Smooth muscle cell (in vitro differentiated cells): ENCODE data around the gene SPINK13. TPM values are rescaled to one million over a fixed set of nuclear protein-coding genes. Genes with fewer than 3 reads are reported as not detected.

Source experiments
- DNase-seq: peaks from one replicate; lab custom pipeline; 2025; ENCODE audit not compliant: unreplicated experiment; lab: John Stamatoyannopoulos, UW
- H2AFZ ChIP-seq: fragments of 200-600 bp; sonication (generic); 2 replicates; pipeline ENCODE4 v1.6.0; 2016; ENCODE audit warnings: antibody characterized with exemption, low read depth, mild to moderate bottlenecking
- H3F3A ChIP-seq: fragments of 200-600 bp; sonication (generic); 2 replicates; pipeline ENCODE4 v1.6.0; 2017; ENCODE audit warnings: antibody characterized with exemption, low read depth
- H3K27ac ChIP-seq: fragments of 200-600 bp; sonication (generic); 2 replicates; pipeline ENCODE4 v1.5.1; 2016; ENCODE audit warnings: low read depth, mild to moderate bottlenecking
- H3K27me3 ChIP-seq: fragments of 200-600 bp; sonication (generic); 2 replicates; pipeline ENCODE4 v1.6.1; 2016; ENCODE audit warnings: low read depth, mild to moderate bottlenecking
- H3K36me3 ChIP-seq: fragments of 200-600 bp; sonication (generic); 2 replicates; pipeline ENCODE4 v1.5.1; 2016; ENCODE audit warnings: low read depth
- H3K4me1 ChIP-seq: fragments of 200-600 bp; sonication (generic); 2 replicates; pipeline ENCODE4 v1.5.1; 2016; ENCODE audit warnings: low read depth
- H3K4me2 ChIP-seq: fragments of 200-600 bp; sonication (generic); 2 replicates; pipeline ENCODE4 v1.6.0; 2016; ENCODE audit warnings: mild to moderate bottlenecking
- H3K4me3 ChIP-seq: fragments of 200-600 bp; sonication (generic); 2 replicates; pipeline ENCODE4 v1.5.1; 2016; ENCODE audit warnings: mild to moderate bottlenecking
- H3K79me2 ChIP-seq: fragments of 200-600 bp; sonication (generic); 2 replicates; pipeline ENCODE4 v1.6.0; 2016; ENCODE audit warnings: low read depth, mild to moderate bottlenecking
- H3K9ac ChIP-seq: fragments of 200-600 bp; sonication (generic); 2 replicates; pipeline ENCODE4 v1.6.0; 2016; ENCODE audit warnings: low read depth
- H3K9me3 ChIP-seq: fragments of 200-600 bp; sonication (generic); replicated peaks from 2 replicates; pipeline ENCODE4 v1.5.1; 2016; ENCODE audit warnings: low read depth
- H4K20me1 ChIP-seq: fragments of 200-600 bp; sonication (generic); 2 replicates; pipeline ENCODE4 v1.6.0; 2016; ENCODE audit warnings: low read depth
- WGBS: methylation state at CpG from one replicate; pipeline ENCODE4 v1.1.7; 2016; ENCODE audit warnings: low lambda C conversion rate; 5-methylcytosine and 5-hydroxymethylcytosine counted together
- polyA plus RNA-seq: library from polyadenylated mRNA; unstranded; fragments of >200 nt; fragmentation: Nextera tagmentation; extraction: Ambion mirVana; gene quantifications from 2 replicates; pipeline ENCODE4 v1.2.1, GENCODE V29; 2016
- total RNA-seq: library from RNA; depleted of rRNA; stranded (reverse); fragments of >200 nt; gene quantifications from 2 replicates; pipeline ENCODE4 v1.2.3, GENCODE V29; 2014
- TF ChIP-seq, protein P1 (sequence below): fragments of 200-600 bp; sonication (generic); IDR thresholded peaks from 2 replicates; pipeline ENCODE4 v1.5.1; 2017; ENCODE audit warnings: borderline replicate concordance, mild to moderate bottlenecking, antibody characterized with exemption; ENCODE audit not compliant: insufficient read depth, poor library complexity, severe bottlenecking

The SPINK13 gene, protein sequence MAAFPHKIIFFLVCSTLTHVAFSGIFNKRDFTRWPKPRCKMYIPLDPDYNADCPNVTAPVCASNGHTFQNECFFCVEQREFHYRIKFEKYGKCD
- total RNA-seq, result not detected in 2 replicates
- polyA plus RNA-seq, result not detected in 2 replicates

DNA sequence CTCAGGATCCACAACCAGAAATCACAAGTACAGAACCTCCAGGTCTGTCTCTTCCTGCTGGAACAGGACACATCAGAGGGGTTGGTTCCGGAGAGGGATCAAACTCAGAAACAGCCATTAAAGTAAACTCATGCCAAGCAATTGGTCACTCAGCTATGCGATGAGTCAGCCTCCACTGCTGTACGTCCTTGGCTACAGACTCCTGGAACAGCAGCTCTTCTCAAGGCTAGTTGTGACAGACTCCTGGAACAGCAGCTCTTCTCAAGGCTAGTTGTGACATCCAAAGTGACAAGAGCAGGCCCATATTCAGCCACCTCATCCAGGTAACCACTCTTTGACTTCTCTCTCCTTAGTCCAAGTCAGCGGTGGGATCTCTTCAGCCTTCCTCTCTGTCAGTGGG lies at the start of gene SPINK13:
TSS of gene SPINK13 (plus strand) at position 229 of the 400 bp plus-strand sequence. CDS start 1,279 bp downstream, outside the sequence.
- Histone ChIP-seq H3K9ac (no peak within 1 kb of the TSS), H3F3A (no peaks in the 10 kb centered on the region), H2AFZ (peak within 1 kb of the TSS; percentile 77), H3K4me1 (no peaks in the 10 kb centered on the region), H3K9me3 (no peaks in the 10 kb centered on the region), H3K36me3 (no peaks in the 10 kb centered on the region), H3K79me2 (no peaks in the 10 kb centered on the region), H4K20me1 (no peaks in the 10 kb centered on the region), H3K4me3 (no peak within 1 kb of the TSS), H3K27me3 (no peaks in the 10 kb centered on the region), H3K27ac (peak within 1 kb of the TSS; percentile 33), H3K4me2 (peak within 1 kb of the TSS; percentile 37)
- no peak for DNase-seq
- TF ChIP-seq, protein P1, sequence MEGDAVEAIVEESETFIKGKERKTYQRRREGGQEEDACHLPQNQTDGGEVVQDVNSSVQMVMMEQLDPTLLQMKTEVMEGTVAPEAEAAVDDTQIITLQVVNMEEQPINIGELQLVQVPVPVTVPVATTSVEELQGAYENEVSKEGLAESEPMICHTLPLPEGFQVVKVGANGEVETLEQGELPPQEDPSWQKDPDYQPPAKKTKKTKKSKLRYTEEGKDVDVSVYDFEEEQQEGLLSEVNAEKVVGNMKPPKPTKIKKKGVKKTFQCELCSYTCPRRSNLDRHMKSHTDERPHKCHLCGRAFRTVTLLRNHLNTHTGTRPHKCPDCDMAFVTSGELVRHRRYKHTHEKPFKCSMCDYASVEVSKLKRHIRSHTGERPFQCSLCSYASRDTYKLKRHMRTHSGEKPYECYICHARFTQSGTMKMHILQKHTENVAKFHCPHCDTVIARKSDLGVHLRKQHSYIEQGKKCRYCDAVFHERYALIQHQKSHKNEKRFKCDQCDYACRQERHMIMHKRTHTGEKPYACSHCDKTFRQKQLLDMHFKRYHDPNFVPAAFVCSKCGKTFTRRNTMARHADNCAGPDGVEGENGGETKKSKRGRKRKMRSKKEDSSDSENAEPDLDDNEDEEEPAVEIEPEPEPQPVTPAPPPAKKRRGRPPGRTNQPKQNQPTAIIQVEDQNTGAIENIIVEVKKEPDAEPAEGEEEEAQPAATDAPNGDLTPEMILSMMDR, result no peak
- WGBS, result 41% methylated on average over 4 of the region's 4 CpGs

DNA sequence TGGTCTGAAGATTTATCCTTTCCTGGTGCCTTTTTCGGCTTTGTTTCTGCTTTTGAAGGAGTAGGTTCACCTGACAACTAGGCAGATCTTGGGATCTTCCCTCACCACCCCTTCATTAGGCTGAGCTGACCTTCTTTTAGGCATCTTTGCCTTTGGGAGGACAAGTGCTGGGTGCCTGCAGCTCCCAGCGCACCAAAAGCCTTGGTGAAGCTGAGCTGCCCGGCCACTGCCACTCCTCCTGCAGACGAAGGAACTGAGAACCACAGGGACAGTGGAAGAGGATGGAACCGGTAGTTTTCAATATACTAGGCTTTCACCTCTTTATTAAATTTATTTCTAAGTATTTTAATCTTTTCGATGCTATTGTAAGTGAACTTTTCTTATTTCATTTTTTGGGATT lies 47.1 kb upstream of the SPINK13 start:
- no peaks in the 10 kb centered on the region for H3K79me2 ChIP-seq
- WGBS, result 84% methylated on average over 6 of the region's 6 CpGs
- DNase-seq, result no peak
- peaks cover 5% of the 10 kb centered on the region for H3K27me3 ChIP-seq
- H3K4me3 ChIP-seq, result no peak overlapping the region
- no peaks in the 10 kb centered on the region for H3K9me3 ChIP-seq
- H3K36me3 ChIP-seq, result no peaks in the 10 kb centered on the region
- H3K4me2 ChIP-seq, result no peak overlapping the region
- TF ChIP-seq, protein P1, result no peak
- no peak overlapping the region for H3K9ac ChIP-seq
- no peaks in the 10 kb centered on the region for H3K4me1 ChIP-seq
- H3K27ac ChIP-seq, result no peak overlapping the region
- H3F3A ChIP-seq, result no peaks in the 10 kb centered on the region
- H4K20me1 ChIP-seq, result no peaks in the 10 kb centered on the region
- no peak overlapping the region for H2AFZ ChIP-seq

DNA sequence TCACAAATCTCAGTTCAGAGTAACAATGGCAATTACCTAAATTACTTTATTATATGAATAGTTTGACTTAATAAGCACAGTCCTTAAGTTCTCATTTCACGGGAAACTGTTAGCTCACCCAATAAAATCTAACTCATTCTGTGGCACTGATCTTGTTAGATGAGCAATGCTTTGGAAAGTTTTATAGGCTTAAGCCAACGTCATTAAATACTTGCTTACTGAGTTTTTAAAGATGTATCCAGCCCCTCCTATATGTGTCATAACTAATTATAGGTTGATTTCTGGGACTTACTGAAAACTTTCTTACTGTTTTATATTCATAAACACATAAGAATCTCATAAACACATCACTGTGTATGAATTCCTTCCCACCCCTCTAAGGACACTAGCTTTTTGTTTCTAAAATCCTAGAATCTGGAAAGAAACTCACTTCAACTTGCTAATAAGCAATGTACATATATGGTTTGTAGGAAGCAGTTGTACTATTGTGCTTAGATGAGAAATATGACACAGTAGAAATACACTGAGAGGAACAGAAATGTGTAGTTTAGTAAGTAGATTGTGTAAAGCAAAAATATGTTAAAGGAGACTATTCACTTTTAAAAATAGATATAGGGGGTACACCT lies 44.4 kb upstream of the SPINK13 start:
- no peaks in the 10 kb centered on the region for H3K36me3 ChIP-seq
- TF ChIP-seq, protein P1, result no peak
- no peaks in the 10 kb centered on the region for H3K79me2 ChIP-seq
- H3K27ac ChIP-seq, result peak overlapping the region; percentile 74
- H4K20me1 ChIP-seq, result no peaks in the 10 kb centered on the region
- H3F3A ChIP-seq, result no peaks in the 10 kb centered on the region
- no peak for DNase-seq
- H3K9ac ChIP-seq, result peak overlapping the region; percentile 19
- H2AFZ ChIP-seq, result no peak overlapping the region
- WGBS, result 18% methylated on average over 2 of the region's 2 CpGs
- no peaks in the 10 kb centered on the region for H3K9me3 ChIP-seq
- H3K4me2 ChIP-seq, result no peak overlapping the region
- peaks cover 5% of the 10 kb centered on the region for H3K27me3 ChIP-seq
- H3K4me3 ChIP-seq, result no peak overlapping the region
- no peaks in the 10 kb centered on the region for H3K4me1 ChIP-seq

DNA sequence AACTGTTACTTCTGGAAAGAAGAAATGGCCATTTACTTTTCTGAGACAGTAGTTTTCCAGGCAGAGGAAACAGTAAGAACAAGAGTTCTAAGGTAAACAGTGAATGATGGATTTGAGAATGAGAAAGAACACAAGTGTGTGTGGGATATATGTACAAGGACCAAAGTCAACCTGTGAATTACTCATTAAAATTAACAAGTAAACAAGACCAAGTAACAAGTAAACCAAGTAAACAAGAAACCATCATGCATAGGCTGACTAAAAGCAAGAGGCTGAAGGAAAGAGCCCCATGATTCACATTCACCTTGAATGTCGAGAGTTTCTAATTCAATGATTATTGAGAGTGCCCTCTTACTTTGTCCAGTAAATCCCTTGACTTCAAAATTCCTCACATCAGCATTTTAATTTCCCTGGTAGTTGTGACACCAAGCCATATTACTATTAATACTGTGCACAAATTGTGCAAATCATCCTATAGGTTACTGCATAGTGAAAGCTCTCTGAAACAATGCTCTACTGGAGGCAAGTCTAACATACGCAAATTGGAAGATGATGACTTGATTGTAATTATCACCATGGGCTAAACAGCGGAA lies 40.1 kb upstream of the SPINK13 start:
- Histone ChIP-seq H3K27me3 (no peaks in the 10 kb centered on the region), H3K4me3 (no peak overlapping the region), H3K9me3 (no peaks in the 10 kb centered on the region), H3K79me2 (no peaks in the 10 kb centered on the region), H3K9ac (no peak overlapping the region), H3K4me2 (no peak overlapping the region), H3F3A (no peaks in the 10 kb centered on the region), H4K20me1 (no peaks in the 10 kb centered on the region), H3K36me3 (no peaks in the 10 kb centered on the region), H2AFZ (no peak overlapping the region), H3K4me1 (no peaks in the 10 kb centered on the region), H3K27ac (no peak overlapping the region)
- no peak for DNase-seq
- WGBS, result 88% methylated on average over 3 of the region's 3 CpGs
- TF ChIP-seq, protein P1, result no peak
